Measurements from ENCODE around the gene CLEC14A. TPM values are rescaled to one million over a fixed set of nuclear protein-coding genes. Genes with fewer than 3 reads are reported as not detected.
A peak's percentile ranks its signal among the peaks of the same experiment; 100 is the strongest.

CLEC14A gene
- 10 to 100 TPM in 11 of 12 donors, not detected in 1; 14.0 to 29.7 (median 23.5) TPM for polyA plus RNA-seq (ENCODE audit: insufficient read length in 12 of 12)
- long read RNA-seq, donor 1, transcript CLEC14A-201 (1 exons, 2,267 nt): major isoform, 22 of 22 reads
- long read RNA-seq, donor 1, partial matches to known transcripts: 0 of 22 reads
- long read RNA-seq, donor 1, other reads (novel, unspliced or antisense): 0 of 22 reads
- long read RNA-seq, donor 2, transcript CLEC14A-201 (1 exons, 2,267 nt): major isoform, 75 of 75 reads
- long read RNA-seq, donor 2, partial matches to known transcripts: 0 of 75 reads
- long read RNA-seq, donor 2, other reads (novel, unspliced or antisense): 0 of 75 reads
- long read RNA-seq, donor 3, transcript CLEC14A-201 (1 exons, 2,267 nt): major isoform, 55 of 55 reads
- long read RNA-seq, donor 3, partial matches to known transcripts: 0 of 55 reads
- long read RNA-seq, donor 3, other reads (novel, unspliced or antisense): 0 of 55 reads
- long read RNA-seq, donor 4, transcript CLEC14A-201 (1 exons, 2,267 nt): major isoform, 39 of 39 reads
- long read RNA-seq, donor 4, partial matches to known transcripts: 0 of 39 reads
- long read RNA-seq, donor 4, other reads (novel, unspliced or antisense): 0 of 39 reads
- long read RNA-seq, donor 5, transcript CLEC14A-201 (1 exons, 2,267 nt): major isoform, 103 of 103 reads
- long read RNA-seq, donor 5, partial matches to known transcripts: 0 of 103 reads
- long read RNA-seq, donor 5, other reads (novel, unspliced or antisense): 0 of 103 reads
- long read RNA-seq, donor 6, transcript CLEC14A-201 (1 exons, 2,267 nt): major isoform, 39 of 39 reads
- long read RNA-seq, donor 6, partial matches to known transcripts: 0 of 39 reads
- long read RNA-seq, donor 6, other reads (novel, unspliced or antisense): 0 of 39 reads
- long read RNA-seq, donor 7, transcript CLEC14A-201 (1 exons, 2,267 nt): major isoform, 35 of 35 reads
- long read RNA-seq, donor 7, partial matches to known transcripts: 0 of 35 reads
- long read RNA-seq, donor 7, other reads (novel, unspliced or antisense): 0 of 35 reads
- long read RNA-seq, donor 8, transcript CLEC14A-201 (1 exons, 2,267 nt): major isoform, 121 of 121 reads
- long read RNA-seq, donor 8, partial matches to known transcripts: 0 of 121 reads
- long read RNA-seq, donor 8, other reads (novel, unspliced or antisense): 0 of 121 reads
- long read RNA-seq, donor 9, transcript CLEC14A-201 (1 exons, 2,267 nt): major isoform, 60 of 60 reads
- long read RNA-seq, donor 9, partial matches to known transcripts: 0 of 60 reads
- long read RNA-seq, donor 9, other reads (novel, unspliced or antisense): 0 of 60 reads
- long read RNA-seq, donor 10, transcript CLEC14A-201 (1 exons, 2,267 nt): major isoform, 67 of 67 reads
- long read RNA-seq, donor 10, partial matches to known transcripts: 0 of 67 reads
- long read RNA-seq, donor 10, other reads (novel, unspliced or antisense): 0 of 67 reads
- long read RNA-seq, donor 11, transcript CLEC14A-201 (1 exons, 2,267 nt): major isoform, 142 of 142 reads
- long read RNA-seq, donor 11, partial matches to known transcripts: 0 of 142 reads
- long read RNA-seq, donor 11, other reads (novel, unspliced or antisense): 0 of 142 reads

GRCh38 chr14:38255673-38256532 is at the start of gene CLEC14A:
TSS of gene CLEC14A (minus strand) at chr14:38256093. CDS start at chr14:38256022, 71 bp downstream.
- peak; percentile 83 for DNase-seq

GRCh38 chr14:38302966-38303365 is 47.1 kb upstream of the CLEC14A start:
- DNase-seq: no peak

- DNase-seq: no peak
Measured at GRCh38 chr14:38302034-38302433, 46.1 kb upstream of the CLEC14A start.

- DNase-seq: no peak
Measured at GRCh38 chr14:38297681-38298080, 41.8 kb upstream of the CLEC14A start.

- DNase-seq: no peak
Measured at GRCh38 chr14:38291681-38292467, 36.0 kb upstream of the CLEC14A start.

- no peak for DNase-seq
Measured at GRCh38 chr14:38290601-38291188, 34.8 kb upstream of the CLEC14A start.

- no peak for DNase-seq
Measured at GRCh38 chr14:38286452-38286851, 30.6 kb upstream of the CLEC14A start.

- DNase-seq: no peak
Measured at GRCh38 chr14:38285962-38286361, 30.1 kb upstream of the CLEC14A start.

GRCh38 chr14:38282936-38283335 is 27.0 kb upstream of the CLEC14A start:
- DNase-seq: no peak

GRCh38 chr14:38280081-38280480 is 24.2 kb upstream of the CLEC14A start:
- DNase-seq: no peak

- no peak for DNase-seq
Measured at GRCh38 chr14:38279572-38279971, 23.7 kb upstream of the CLEC14A start.

GRCh38 chr14:38278035-38278434 is 22.1 kb upstream of the CLEC14A start:
- DNase-seq: no peak

- no peak for DNase-seq
Measured at GRCh38 chr14:38262844-38263243, 7.0 kb upstream of the CLEC14A start.

- DNase-seq: no peak
Measured at GRCh38 chr14:38261620-38262019, 5.7 kb upstream of the CLEC14A start.

- no peak for DNase-seq
Measured at GRCh38 chr14:38257507-38257906, 1.6 kb upstream of the CLEC14A start.

GRCh38 chr14:38256533-38256840 is 594 bp upstream of the CLEC14A start:
- no peak for DNase-seq

GRCh38 chr14:38255408-38255672 is 553 bp downstream of the CLEC14A start:
- peak; percentile 45 for DNase-seq

GRCh38 chr14:38254571-38255407 is 1.1 kb downstream of the CLEC14A start:
- DNase-seq: peak; percentile 9
